ENCODE data around the gene CLTRN. TPM values are rescaled to one million over a fixed set of nuclear protein-coding genes. Genes with fewer than 3 reads are reported as not detected.
A peak's percentile ranks its signal among the peaks of the same experiment; 100 is the strongest.

Gene CLTRN
- total RNA-seq, 1 experiment from 2014 or later: 1.5 TPM

GRCh38 chrX:15619053-15619755 is 45.4 kb downstream of the CLTRN start:
- POLR2A ChIA-PET: interaction anchor here (0.7 to 1.5 kb wide), 7 partner anchors 10 to 118 kb away, joined by 3 to 5 read pairs (median 4); partner anchors contain the start of gene CA5B
- CTCF ChIA-PET: interaction anchor here (0.5 to 1.1 kb wide), 2 partner anchors 13 to 23 kb away, joined by 3 to 4 read pairs; no protein-coding TSS in a partner anchor
- Mint-ChIP-seq H3K27ac (ENCODE audit: low read depth, unreplicated experiment) (no peak overlapping the region), H3K4me3 (ENCODE audit: unreplicated experiment) (no peak overlapping the region), H3K36me3 (ENCODE audit: insufficient read depth, unreplicated experiment) (no peaks in the 10 kb centered on the region), H3K4me1 (ENCODE audit: insufficient read depth, unreplicated experiment) (peaks cover 5% of the 10 kb centered on the region), H3K9me3 (ENCODE audit: unreplicated experiment) (no peaks in the 10 kb centered on the region), H3K27me3 (ENCODE audit: insufficient read depth, unreplicated experiment) (peaks cover 22% of the 10 kb centered on the region)
- no TSS peak for BruUV-seq (replicated peaks)
- no peak for TF ChIP-seq CTCF (IDR thresholded peaks at IDR 0.05; ENCODE audit: unreplicated experiment)
- DNase-seq (ENCODE audit: unreplicated experiment): peak; percentile 89
- intact Hi-C loops (cut with micrococcal nuclease): no loop called here

- peak; percentile 16 for DNase-seq (ENCODE audit: unreplicated experiment)
- Mint-ChIP-seq H3K27ac (ENCODE audit: low read depth, unreplicated experiment) (no peak overlapping the region), H3K36me3 (ENCODE audit: insufficient read depth, unreplicated experiment) (no peaks in the 10 kb centered on the region), H3K4me3 (ENCODE audit: unreplicated experiment) (no peak overlapping the region), H3K9me3 (ENCODE audit: unreplicated experiment) (no peaks in the 10 kb centered on the region), H3K4me1 (ENCODE audit: insufficient read depth, unreplicated experiment) (peaks cover 5% of the 10 kb centered on the region), H3K27me3 (ENCODE audit: insufficient read depth, unreplicated experiment) (peaks cover 14% of the 10 kb centered on the region)
- ChIA-PET CTCF (interaction anchor here (0.6 kb wide), 1 partner anchor 584 kb away, joined by 6 read pairs; no protein-coding TSS in a partner anchor), POLR2A (no interaction called here)
- intact Hi-C loops (cut with micrococcal nuclease): no loop called here
- no peak for TF ChIP-seq CTCF (IDR thresholded peaks at IDR 0.05; ENCODE audit: unreplicated experiment)
- no TSS peak for BruUV-seq (replicated peaks)
Measured at GRCh38 chrX:15617111-15617510, 47.5 kb downstream of the CLTRN start.

- intact Hi-C loops (cut with micrococcal nuclease): no loop called here
- no TSS peak for BruUV-seq (replicated peaks)
- Mint-ChIP-seq H3K36me3 (ENCODE audit: insufficient read depth, unreplicated experiment) (no peaks in the 10 kb centered on the region), H3K27ac (ENCODE audit: low read depth, unreplicated experiment) (no peak overlapping the region), H3K4me1 (ENCODE audit: insufficient read depth, unreplicated experiment) (peaks cover 5% of the 10 kb centered on the region), H3K9me3 (ENCODE audit: unreplicated experiment) (no peaks in the 10 kb centered on the region), H3K27me3 (ENCODE audit: insufficient read depth, unreplicated experiment) (peaks cover 14% of the 10 kb centered on the region), H3K4me3 (ENCODE audit: unreplicated experiment) (no peak overlapping the region)
- no peak for TF ChIP-seq CTCF (IDR thresholded peaks at IDR 0.05; ENCODE audit: unreplicated experiment)
- DNase-seq (ENCODE audit: unreplicated experiment): peak; percentile 3
- POLR2A ChIA-PET: no interaction called here
- CTCF ChIA-PET: interaction anchor here (0.5 to 0.7 kb wide), 2 partner anchors 116 to 1094 kb away, joined by 3 read pairs; no protein-coding TSS in a partner anchor
Measured at GRCh38 chrX:15616531-15616930, 48.1 kb downstream of the CLTRN start.

- Mint-ChIP-seq H3K27me3 (ENCODE audit: insufficient read depth, unreplicated experiment) (peaks cover 38% of the 10 kb centered on the region), H3K4me3 (ENCODE audit: unreplicated experiment) (no peak overlapping the region), H3K27ac (ENCODE audit: low read depth, unreplicated experiment) (no peak overlapping the region), H3K9me3 (ENCODE audit: unreplicated experiment) (no peaks in the 10 kb centered on the region), H3K36me3 (ENCODE audit: insufficient read depth, unreplicated experiment) (no peaks in the 10 kb centered on the region), H3K4me1 (ENCODE audit: insufficient read depth, unreplicated experiment) (no peaks in the 10 kb centered on the region)
- CTCF ChIA-PET: no interaction called here
- no TSS peak for BruUV-seq (replicated peaks)
- intact Hi-C loops (cut with micrococcal nuclease): no loop called here
- POLR2A ChIA-PET: no interaction called here
- no peak for TF ChIP-seq CTCF (IDR thresholded peaks at IDR 0.05; ENCODE audit: unreplicated experiment)
- no peak for DNase-seq (ENCODE audit: unreplicated experiment)
Measured at GRCh38 chrX:15607067-15607466, 57.5 kb downstream of the CLTRN start.
